Erythroblast (primary cell): Measurements from ENCODE around the gene ATP6V0A4.

Source experiments
- GATA1 ChIP-seq: IDR thresholded peaks from 2 replicates; pipeline ENCODE4 v1.6.1; 2011; ENCODE audit warnings: low read depth, mild to moderate bottlenecking, control low read depth, low read length, moderate library complexity
- POLR2A ChIP-seq: IDR thresholded peaks from 2 replicates; pipeline ENCODE4 v1.6.1; 2011; ENCODE audit warnings: mild to moderate bottlenecking, low read length

DNA sequence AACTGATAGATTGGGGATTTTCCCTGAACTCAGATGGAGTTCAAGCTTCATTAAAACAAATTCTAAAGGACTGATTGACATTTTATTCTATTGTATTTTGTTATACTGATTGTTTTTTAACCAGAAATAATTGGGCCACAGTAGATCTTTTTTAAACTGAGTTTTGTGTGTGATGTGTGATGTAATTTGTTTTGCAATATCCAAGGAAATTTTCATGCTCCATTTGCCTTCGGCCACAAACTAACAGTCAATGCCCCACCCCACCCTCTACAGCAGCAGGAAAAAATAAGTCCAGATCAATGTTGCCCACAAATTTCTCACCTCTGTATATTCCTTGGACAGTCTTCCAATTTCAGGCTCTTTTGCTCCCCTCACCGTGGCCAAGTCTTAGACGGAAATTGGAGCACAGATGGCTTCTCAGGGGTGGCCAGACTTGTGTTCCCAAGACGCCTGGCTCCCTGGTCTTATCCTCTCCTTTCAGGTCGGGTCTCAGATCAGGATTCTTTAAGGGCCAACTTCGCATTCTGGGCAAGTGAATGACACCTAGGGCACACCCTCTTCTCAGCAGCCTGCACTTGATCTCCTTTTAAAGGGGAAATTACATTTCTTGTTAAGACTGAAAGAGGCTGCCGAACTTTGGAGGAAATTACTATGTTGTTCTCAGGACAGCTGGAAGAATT is 97.0 kb downstream of the ATP6V0A4 start, which contains the start of gene SVOPL:
- TF ChIP-seq POLR2A (no peak), GATA1 (no peak)
